ENCODE results near the gene NCMAP.

The NCMAP gene

DNA sequence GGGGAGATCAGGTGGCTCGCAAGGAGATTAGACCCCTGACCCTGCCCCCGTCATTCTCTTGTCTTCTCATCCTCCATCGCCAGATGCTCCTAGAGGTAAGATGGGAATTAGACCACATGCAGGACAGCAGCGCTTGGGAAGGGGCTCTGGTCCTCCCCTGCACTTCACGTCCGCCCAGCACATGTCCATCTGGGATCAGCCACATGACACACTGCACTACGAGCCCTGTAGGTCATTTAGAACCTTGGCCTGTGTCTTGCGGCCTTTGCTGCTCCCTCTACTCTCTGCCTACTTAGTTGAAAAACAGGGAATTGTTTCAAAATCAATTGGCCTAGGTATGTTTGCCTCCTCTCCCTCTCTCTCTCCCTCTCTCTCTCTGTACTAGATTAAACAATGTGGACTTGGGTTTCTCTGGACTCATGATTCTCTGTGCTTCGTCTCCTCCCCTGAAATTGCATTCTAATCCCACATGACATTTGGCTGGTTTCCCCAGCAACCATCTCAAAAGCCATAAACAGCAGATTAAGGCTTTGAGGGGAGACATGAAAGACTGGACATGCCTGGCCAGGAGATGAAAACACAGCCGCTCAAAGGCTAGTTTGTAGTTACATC, 3.8 kb upstream of the NCMAP start:
- Histone ChIP-seq H3K36me3 (replicated peaks; ENCODE audit: insufficient read depth, low read length) (no peaks in the 10 kb centered on the region), H2AFZ (ENCODE audit: low read length) (no peak overlapping the region), H3K27me3 (replicated peaks; ENCODE audit: insufficient read depth, low read length) (no peaks in the 10 kb centered on the region), H3K27ac (ENCODE audit: low read length) (no peak overlapping the region), H4K20me1 (ENCODE audit: insufficient read depth, low read length) (no peaks in the 10 kb centered on the region), H3K79me2 (ENCODE audit: low read length) (no peaks in the 10 kb centered on the region), H3K9me3 (replicated peaks; ENCODE audit: insufficient read depth, low read length) (no peaks in the 10 kb centered on the region), H3K4me3 (ENCODE audit: low read length) (no peak overlapping the region), H3K4me1 (ENCODE audit: low read length) (peaks cover 1% of the 10 kb centered on the region; the same call in 1 of the 2 replicates), H3K4me2 (ENCODE audit: low read depth, low read length) (no peak overlapping the region), H3F3A (ENCODE audit: insufficient read depth, low read length) (no peaks in the 10 kb centered on the region), H3K9ac (ENCODE audit: low read length) (no peak overlapping the region), H3K9me2 (replicated peaks; ENCODE audit: insufficient read depth, low read length) (no peaks in the 10 kb centered on the region)
- TF ChIP-seq EZH2phosphoT487 (IDR thresholded peaks at IDR 0.05; ENCODE audit: low read length) (no peak), EZH2 (optimal IDR thresholded peaks at IDR 0.05; ENCODE audit: low read depth, low read length) (no peak), CTCF (IDR thresholded peaks at IDR 0.05; ENCODE audit: low read length) (no peak)
- no peak for DNase-seq

DNA sequence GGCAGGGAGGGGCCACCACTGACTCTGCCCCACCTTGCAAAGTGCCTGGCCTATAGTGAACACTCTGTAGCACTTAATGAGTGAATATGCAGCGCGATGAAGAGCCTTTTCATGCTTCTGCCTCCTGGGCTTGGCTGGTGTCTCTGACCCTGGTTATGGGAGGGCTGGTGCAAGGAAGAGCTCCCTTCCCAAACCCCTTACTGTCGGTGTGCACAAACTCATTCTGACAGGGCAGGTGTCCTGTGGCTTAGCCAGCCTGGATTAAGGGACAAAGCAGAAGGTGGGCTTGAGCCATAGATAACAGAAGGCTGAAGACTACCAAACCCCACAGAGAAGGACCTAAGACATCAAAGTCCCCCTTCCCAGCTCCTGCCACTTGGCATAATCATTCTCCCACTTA, 2.0 kb upstream of the NCMAP start:
- H3K4me1 ChIP-seq (ENCODE audit: low read length) = peaks cover 18% of the 10 kb centered on the region
- H3K27ac ChIP-seq (ENCODE audit: low read length) = no peak overlapping the region
- no peaks in the 10 kb centered on the region for H3K79me2 ChIP-seq (ENCODE audit: low read length)
- H3K4me3 ChIP-seq (ENCODE audit: low read length) = no peak overlapping the region
- no peaks in the 10 kb centered on the region for H3K9me3 ChIP-seq (replicated peaks; ENCODE audit: insufficient read depth, low read length)
- no peaks in the 10 kb centered on the region for H4K20me1 ChIP-seq (ENCODE audit: insufficient read depth, low read length)
- no peak for DNase-seq
- H3K27me3 ChIP-seq (replicated peaks; ENCODE audit: insufficient read depth, low read length) = no peaks in the 10 kb centered on the region
- H2AFZ ChIP-seq (ENCODE audit: low read length) = no peak overlapping the region
- H3K9me2 ChIP-seq (replicated peaks; ENCODE audit: insufficient read depth, low read length) = no peaks in the 10 kb centered on the region
- no peaks in the 10 kb centered on the region; the same call in 1 of the 2 replicates for H3F3A ChIP-seq (ENCODE audit: insufficient read depth, low read length)
- TF ChIP-seq EZH2phosphoT487 (IDR thresholded peaks at IDR 0.05; ENCODE audit: low read length) = no peak
- no peak overlapping the region for H3K9ac ChIP-seq (ENCODE audit: low read length)
- no peak overlapping the region for H3K4me2 ChIP-seq (ENCODE audit: low read depth, low read length)
- no peaks in the 10 kb centered on the region for H3K36me3 ChIP-seq (replicated peaks; ENCODE audit: insufficient read depth, low read length)

GRCh38 chr1:24554714-24555113, 1.2 kb upstream of the NCMAP start:
- no peak for DNase-seq
- H3K9me3 ChIP-seq (replicated peaks; ENCODE audit: insufficient read depth, low read length) = no peaks in the 10 kb centered on the region
- no peak overlapping the region for H3K27ac ChIP-seq (ENCODE audit: low read length)
- TF ChIP-seq EZH2phosphoT487 (IDR thresholded peaks at IDR 0.05; ENCODE audit: low read length) = no peak
- no peak overlapping the region for H3K4me3 ChIP-seq (ENCODE audit: low read length)
- no peak overlapping the region for H3K9ac ChIP-seq (ENCODE audit: low read length)
- H3K4me1 ChIP-seq (ENCODE audit: low read length) = peaks cover 26% of the 10 kb centered on the region
- H3K36me3 ChIP-seq (replicated peaks; ENCODE audit: insufficient read depth, low read length) = no peaks in the 10 kb centered on the region
- H4K20me1 ChIP-seq (ENCODE audit: insufficient read depth, low read length) = no peaks in the 10 kb centered on the region
- H3K79me2 ChIP-seq (ENCODE audit: low read length) = no peaks in the 10 kb centered on the region
- no peak overlapping the region for H2AFZ ChIP-seq (ENCODE audit: low read length)
- no peaks in the 10 kb centered on the region; the same call in 1 of the 2 replicates for H3F3A ChIP-seq (ENCODE audit: insufficient read depth, low read length)
- H3K9me2 ChIP-seq (replicated peaks; ENCODE audit: insufficient read depth, low read length) = no peaks in the 10 kb centered on the region
- no peak overlapping the region for H3K4me2 ChIP-seq (ENCODE audit: low read depth, low read length)
- H3K27me3 ChIP-seq (replicated peaks; ENCODE audit: insufficient read depth, low read length) = no peaks in the 10 kb centered on the region

DNA sequence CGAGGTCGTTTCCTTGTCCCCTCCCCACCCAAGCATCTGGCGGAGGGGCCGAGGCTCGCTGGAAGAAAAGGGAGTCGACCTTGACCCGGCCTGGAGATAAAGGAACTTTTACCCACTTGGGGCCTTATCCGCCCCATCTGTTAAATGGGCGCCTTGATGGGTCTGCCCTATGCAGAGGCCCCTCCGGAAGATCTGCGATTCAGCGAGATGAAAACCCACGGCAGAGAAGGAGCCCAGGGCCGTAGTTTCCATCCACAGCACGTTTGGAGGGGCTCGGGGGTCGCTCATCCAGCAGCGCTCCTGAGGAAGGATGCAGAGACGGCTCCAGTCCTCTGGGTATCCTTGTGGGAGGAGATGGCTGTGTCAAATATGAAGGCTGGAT, 518 bp downstream of the NCMAP start:
- no peaks in the 10 kb centered on the region; the same call in 1 of the 2 replicates for H3F3A ChIP-seq (ENCODE audit: insufficient read depth, low read length)
- no peaks in the 10 kb centered on the region for H3K36me3 ChIP-seq (replicated peaks; ENCODE audit: insufficient read depth, low read length)
- H3K9me3 ChIP-seq (replicated peaks; ENCODE audit: insufficient read depth, low read length) = no peaks in the 10 kb centered on the region
- H3K4me3 ChIP-seq (ENCODE audit: low read length) = peak overlapping the region; percentile 63
- H3K27ac ChIP-seq (ENCODE audit: low read length) = no peak overlapping the region
- peaks cover 26% of the 10 kb centered on the region for H3K4me1 ChIP-seq (ENCODE audit: low read length)
- no peaks in the 10 kb centered on the region for H3K79me2 ChIP-seq (ENCODE audit: low read length)
- TF ChIP-seq EZH2phosphoT487 (IDR thresholded peaks at IDR 0.05; ENCODE audit: low read length) (no peak), EZH2 (optimal IDR thresholded peaks at IDR 0.05; ENCODE audit: low read depth, low read length) (no peak), CTCF (IDR thresholded peaks at IDR 0.05; ENCODE audit: low read length) (no peak)
- H3K27me3 ChIP-seq (replicated peaks; ENCODE audit: insufficient read depth, low read length) = no peaks in the 10 kb centered on the region
- H3K9me2 ChIP-seq (replicated peaks; ENCODE audit: insufficient read depth, low read length) = no peaks in the 10 kb centered on the region
- peak overlapping the region; percentile 47; the same call in 1 of the 2 replicates for H2AFZ ChIP-seq (ENCODE audit: low read length)
- H3K9ac ChIP-seq (ENCODE audit: low read length) = peak overlapping the region; percentile 46; the same call in 1 of the 2 replicates
- H3K4me2 ChIP-seq (ENCODE audit: low read depth, low read length) = peak overlapping the region; percentile 83
- no peak for DNase-seq
- no peaks in the 10 kb centered on the region for H4K20me1 ChIP-seq (ENCODE audit: insufficient read depth, low read length)

Measured in MM.1S (cell line).